ENCODE results near the gene ABCD3. TPM values are rescaled to one million over a fixed set of nuclear protein-coding genes. Genes with fewer than 3 reads are reported as not detected.
A peak's percentile ranks its signal among the peaks of the same experiment; 100 is the strongest.
"Not testable (repeated sequence)": the region's sequence is repeated elsewhere in the genome, so short reads cannot be mapped to it uniquely, and the experiment has no call there.

ABCD3 gene
- polyA plus RNA-seq, 3 donors from 2014 or later = 21.8 to 28.7 (median 27.8) TPM

DNA sequence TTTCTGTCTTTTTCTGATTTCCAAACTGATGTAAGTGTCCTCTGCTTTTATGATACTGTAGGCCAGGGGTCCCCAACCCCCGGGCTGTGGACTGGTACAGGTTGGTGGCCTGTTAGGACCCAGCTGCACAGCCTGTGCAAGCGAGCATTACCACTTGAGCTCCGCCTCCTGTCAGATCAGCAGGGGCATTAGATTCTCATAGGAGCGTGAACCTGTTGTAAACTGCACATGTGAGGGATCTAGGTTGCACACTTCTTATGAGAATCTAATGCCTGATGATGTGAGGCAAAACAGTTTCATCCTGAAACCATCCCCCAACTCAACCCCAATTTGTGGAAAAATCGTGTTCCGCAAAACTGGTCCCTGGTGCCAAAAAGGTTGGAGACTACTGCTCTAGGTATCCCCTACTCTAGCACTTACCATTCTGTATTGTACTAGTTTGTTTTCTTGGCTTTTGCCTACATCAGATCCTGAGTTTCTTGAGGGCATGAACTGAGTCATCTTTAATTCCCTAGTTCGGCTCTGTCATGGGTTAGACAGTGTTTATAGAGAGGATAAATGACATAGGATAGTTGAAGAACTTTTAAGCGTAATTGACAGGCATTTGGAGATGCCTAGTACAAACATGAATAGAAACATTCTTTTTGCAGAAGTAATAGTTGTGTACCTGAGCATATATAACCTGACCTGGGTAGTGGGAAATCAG lies 4.1 kb downstream of the ABCD3 start:
- DNase-seq = no peak
- no peak overlapping the region for H3K27ac Mint-ChIP-seq
- H3K4me3 Mint-ChIP-seq = peak overlapping the region in 1 of 5 donors; percentile 28
- peaks cover 35 to 70% of the 10 kb centered on the region in 2 donors for H3K4me1 Mint-ChIP-seq
- H3K9me3 Mint-ChIP-seq = no peaks in the 10 kb centered on the region
- no peaks in the 10 kb centered on the region for H3K36me3 Mint-ChIP-seq
- peaks cover 0 to 4% (median 0%) of the 10 kb centered on the region in 3 donors for H3K27me3 Mint-ChIP-seq (ENCODE audit: low read depth in 3 of 3)

GRCh38 chr1:94425821-94426484 lies 7.8 kb downstream of the ABCD3 start:
- Mint-ChIP-seq H3K27me3 (ENCODE audit: low read depth in 3 of 3) (no peaks in the 10 kb centered on the region), H3K4me1 (peaks cover 38 to 69% of the 10 kb centered on the region in 2 donors), H3K36me3 (peaks cover 0 to 4% (median 0%) of the 10 kb centered on the region in 3 donors), H3K9me3 (no peaks in the 10 kb centered on the region), H3K27ac (peak overlapping the region in 1 of 6 donors; percentile 22), H3K4me3 (no peak overlapping the region)
- DNase-seq = no peak

DNA sequence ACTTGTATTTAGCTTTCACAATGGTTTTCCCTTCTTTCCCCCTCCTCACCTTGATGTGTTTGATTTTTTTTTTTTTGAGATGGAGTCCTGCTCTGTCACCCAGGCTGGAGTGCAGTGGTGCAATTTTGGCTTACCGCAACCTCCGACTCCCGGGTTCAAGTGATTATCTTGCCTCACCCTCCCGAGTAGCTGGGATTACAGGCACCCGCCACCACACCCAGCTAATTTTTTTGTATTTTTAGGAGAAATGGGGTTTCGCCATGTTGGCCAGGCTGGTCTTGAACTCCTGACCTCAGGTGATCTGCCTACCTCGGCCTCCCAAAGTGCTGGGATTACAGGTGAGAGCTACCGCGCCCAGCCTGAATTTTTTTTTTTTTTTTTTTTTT lies 8.3 kb downstream of the ABCD3 start:
- H3K4me3 Mint-ChIP-seq; H3K27me3 Mint-ChIP-seq (ENCODE audit: low read depth in 3 of 3); H3K9me3 Mint-ChIP-seq; DNase-seq; H3K36me3 Mint-ChIP-seq; H3K27ac Mint-ChIP-seq: not testable (repeated sequence)
- H3K4me1 Mint-ChIP-seq = peaks cover 38 to 68% of the 10 kb centered on the region in 2 donors

GRCh38 chr1:94428441-94428840 lies 10.3 kb downstream of the ABCD3 start:
- no peak overlapping the region for H3K4me3 Mint-ChIP-seq
- peaks cover 37 to 64% of the 10 kb centered on the region in 2 donors for H3K4me1 Mint-ChIP-seq
- no peaks in the 10 kb centered on the region for H3K27me3 Mint-ChIP-seq (ENCODE audit: low read depth in 3 of 3)
- no peak overlapping the region for H3K27ac Mint-ChIP-seq
- H3K36me3 Mint-ChIP-seq = peaks cover 0 to 4% (median 0%) of the 10 kb centered on the region in 3 donors
- H3K9me3 Mint-ChIP-seq = no peaks in the 10 kb centered on the region
- no peak for DNase-seq

GRCh38 chr1:94428927-94429528 lies 10.8 kb downstream of the ABCD3 start:
- H3K4me1 Mint-ChIP-seq = peaks cover 40 to 58% of the 10 kb centered on the region in 2 donors
- H3K27ac Mint-ChIP-seq = not testable (repeated sequence)

GRCh38 chr1:94430066-94430465 lies 11.9 kb downstream of the ABCD3 start:
- not testable (repeated sequence) for H3K27ac Mint-ChIP-seq; H3K27me3 Mint-ChIP-seq (ENCODE audit: low read depth in 3 of 3); H3K4me3 Mint-ChIP-seq; H3K9me3 Mint-ChIP-seq; DNase-seq; H3K36me3 Mint-ChIP-seq
- H3K4me1 Mint-ChIP-seq = peaks cover 42 to 65% of the 10 kb centered on the region in 2 donors

More at GRCh38 chr1:94428927-94429528, 10.8 kb downstream of the ABCD3 start:
- not testable (repeated sequence) for H3K4me3 Mint-ChIP-seq; DNase-seq; H3K36me3 Mint-ChIP-seq; H3K27me3 Mint-ChIP-seq (ENCODE audit: low read depth in 3 of 3); H3K9me3 Mint-ChIP-seq

DNA sequence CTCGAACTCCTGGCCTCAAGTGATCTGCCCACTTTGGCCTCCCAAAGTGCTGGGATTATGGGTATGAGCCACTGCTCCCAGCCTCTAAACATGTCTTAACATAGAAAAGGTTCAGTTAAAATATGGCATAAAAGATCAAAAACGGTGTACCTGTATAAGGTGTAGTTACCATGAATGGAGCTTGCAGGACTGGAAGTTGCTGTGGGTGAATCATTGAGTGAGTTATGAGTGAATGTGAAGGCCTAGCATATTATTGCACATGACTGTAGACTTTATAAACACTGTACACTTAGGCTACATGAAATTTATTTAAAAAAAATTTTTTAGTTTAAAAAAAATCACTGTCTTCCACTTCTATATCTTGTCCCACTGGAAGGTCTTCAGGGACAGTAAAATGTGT lies 15.7 kb downstream of the ABCD3 start:
- no peak for DNase-seq
- Mint-ChIP-seq H3K4me3 (no peak overlapping the region), H3K4me1 (peaks cover 38 to 64% of the 10 kb centered on the region in 2 donors), H3K9me3 (no peaks in the 10 kb centered on the region), H3K27me3 (ENCODE audit: low read depth in 3 of 3) (no peaks in the 10 kb centered on the region), H3K27ac (no peak overlapping the region), H3K36me3 (peaks cover 0 to 3% (median 3%) of the 10 kb centered on the region in 3 donors)

DNA sequence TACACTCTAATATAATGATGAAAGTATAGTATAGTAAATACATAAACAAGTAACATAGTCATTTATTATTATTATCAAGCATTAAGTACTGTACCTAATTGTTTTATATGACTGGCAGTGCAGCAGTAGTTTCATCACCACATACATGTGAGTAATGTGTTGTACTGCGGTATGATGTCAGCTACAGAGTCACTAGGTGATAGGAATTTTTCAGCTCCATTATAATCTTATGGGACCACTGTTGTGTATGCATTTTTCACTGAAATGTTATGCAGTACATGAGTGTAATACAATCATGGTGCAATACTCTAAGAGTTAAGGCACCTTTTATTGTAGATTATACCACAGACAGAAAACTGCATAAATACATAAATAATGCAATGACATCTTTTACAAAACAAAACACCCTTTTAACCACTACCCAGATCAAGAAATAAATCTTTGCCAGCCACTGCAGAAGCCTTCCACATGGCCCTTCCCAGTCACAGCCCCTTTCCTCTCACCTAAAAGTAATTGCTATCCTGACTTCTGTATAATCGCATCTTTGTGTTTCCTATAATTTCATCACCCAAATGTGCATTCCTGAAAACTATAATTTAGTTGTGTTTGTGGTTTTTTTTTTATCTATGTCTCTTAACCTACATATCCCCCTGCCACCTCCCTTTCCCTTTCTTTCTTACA lies 16.3 kb downstream of the ABCD3 start:
- Mint-ChIP-seq H3K27me3 (ENCODE audit: low read depth in 3 of 3) (no peaks in the 10 kb centered on the region), H3K9me3 (no peaks in the 10 kb centered on the region), H3K36me3 (peaks cover 0 to 3% (median 0%) of the 10 kb centered on the region in 3 donors), H3K4me1 (peaks cover 38 to 67% of the 10 kb centered on the region in 2 donors), H3K4me3 (no peak overlapping the region), H3K27ac (no peak overlapping the region)
- no peak for DNase-seq

GRCh38 chr1:94438692-94439276 lies 20.6 kb downstream of the ABCD3 start:
- DNase-seq = no peak
- peaks cover 0 to 2% (median 0%) of the 10 kb centered on the region in 3 donors for H3K27me3 Mint-ChIP-seq (ENCODE audit: low read depth in 3 of 3)
- no peak overlapping the region for H3K27ac Mint-ChIP-seq
- peaks cover 7 to 10% (median 7%) of the 10 kb centered on the region in 3 donors for H3K36me3 Mint-ChIP-seq
- peaks cover 26 to 64% of the 10 kb centered on the region in 2 donors for H3K4me1 Mint-ChIP-seq
- peaks cover 2 to 12% (median 8%) of the 10 kb centered on the region in 6 donors for H3K9me3 Mint-ChIP-seq
- H3K4me3 Mint-ChIP-seq = no peak overlapping the region

DNA sequence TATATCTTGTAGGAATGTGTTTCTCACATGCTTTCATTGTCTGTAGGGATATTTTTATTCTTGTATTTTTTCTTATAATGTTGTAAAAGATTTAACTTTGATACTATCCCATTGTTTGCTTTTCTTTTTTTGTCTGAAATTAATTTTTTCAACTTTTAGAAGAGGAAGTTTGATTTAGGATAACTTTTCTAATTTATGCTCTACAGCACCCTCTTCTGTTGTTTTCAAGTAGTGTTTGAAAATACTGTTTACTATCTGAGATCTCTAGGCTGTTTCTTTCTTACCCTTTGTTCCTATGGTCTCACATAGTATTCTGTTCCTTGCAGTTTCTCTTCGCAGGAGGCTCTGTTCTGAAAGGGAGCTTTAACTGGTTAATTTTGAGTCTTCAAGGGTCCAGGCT lies 21.9 kb downstream of the ABCD3 start:
- Mint-ChIP-seq H3K4me3 (no peak overlapping the region), H3K9me3 (peaks cover 4 to 22% (median 13%) of the 10 kb centered on the region in 6 donors), H3K27ac (no peak overlapping the region), H3K27me3 (ENCODE audit: low read depth in 3 of 3) (peaks cover 0 to 2% (median 0%) of the 10 kb centered on the region in 3 donors), H3K4me1 (peaks cover 25 to 58% of the 10 kb centered on the region in 2 donors), H3K36me3 (peaks cover 7 to 11% (median 9%) of the 10 kb centered on the region in 3 donors)
- no peak for DNase-seq

DNA sequence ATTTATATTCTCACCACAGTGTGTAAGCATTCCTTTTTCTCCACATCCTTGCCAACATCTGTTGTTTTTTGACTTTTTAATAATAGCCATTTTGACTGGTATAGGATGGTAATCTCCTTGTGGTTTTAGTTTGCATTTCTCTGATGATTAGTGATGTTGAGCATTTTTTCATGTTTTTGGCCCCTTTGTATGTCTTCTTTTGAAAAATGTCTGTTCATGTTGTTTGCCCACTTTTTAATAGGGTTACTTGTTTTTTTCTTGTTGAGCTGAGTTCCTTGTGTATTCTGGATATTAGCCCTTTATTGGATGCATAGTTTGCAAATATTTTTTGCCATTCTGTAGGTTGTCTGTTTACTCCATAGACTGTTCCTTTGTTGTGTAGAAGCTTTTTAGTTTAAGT lies 24.9 kb downstream of the ABCD3 start:
- not testable (repeated sequence) for H3K27me3 Mint-ChIP-seq (ENCODE audit: low read depth in 3 of 3); H3K27ac Mint-ChIP-seq; H3K4me3 Mint-ChIP-seq; DNase-seq
- Mint-ChIP-seq H3K36me3 (peaks cover 18 to 33% (median 21%) of the 10 kb centered on the region in 3 donors), H3K4me1 (peaks cover 20 to 41% of the 10 kb centered on the region in 2 donors), H3K9me3 (peaks cover 9 to 45% (median 32%) of the 10 kb centered on the region in 6 donors)

- Mint-ChIP-seq H3K36me3 (peaks cover 35 to 51% (median 37%) of the 10 kb centered on the region in 3 donors), H3K4me1 (peaks cover 8 to 28% of the 10 kb centered on the region in 2 donors), H3K9me3 (peaks cover 18 to 63% (median 48%) of the 10 kb centered on the region in 6 donors)
- not testable (repeated sequence) for H3K27me3 Mint-ChIP-seq (ENCODE audit: low read depth in 3 of 3); H3K4me3 Mint-ChIP-seq; H3K27ac Mint-ChIP-seq; DNase-seq
These were observed 26.6 kb downstream of the ABCD3 start for GRCh38 chr1:94444819-94445218.

DNA sequence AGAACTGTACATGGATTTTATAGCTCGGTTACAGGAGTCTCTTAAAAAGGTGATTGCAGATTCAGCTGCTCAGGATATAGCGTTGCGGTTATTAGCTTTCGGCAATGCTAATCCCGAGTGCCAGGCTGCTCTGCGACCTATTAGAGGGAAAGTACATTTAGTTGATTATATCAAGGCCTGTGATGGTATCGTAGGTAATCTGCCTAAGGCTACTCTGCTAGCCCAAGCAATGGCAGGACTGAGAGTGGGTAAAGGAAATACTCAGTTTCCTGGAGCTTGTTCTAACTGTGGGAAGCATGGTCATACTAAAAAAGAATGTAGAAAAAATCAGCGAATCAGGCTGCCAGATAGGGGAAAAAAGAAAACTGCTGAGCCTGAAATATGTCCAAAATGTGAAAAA lies 27.5 kb downstream of the ABCD3 start:
- Mint-ChIP-seq H3K9me3 (peaks cover 22 to 72% (median 57%) of the 10 kb centered on the region in 6 donors), H3K4me1 (peaks cover 6 to 19% of the 10 kb centered on the region in 2 donors), H3K36me3 (peaks cover 44 to 60% (median 46%) of the 10 kb centered on the region in 3 donors)
- DNase-seq; H3K27ac Mint-ChIP-seq; H3K4me3 Mint-ChIP-seq; H3K27me3 Mint-ChIP-seq (ENCODE audit: low read depth in 3 of 3): not testable (repeated sequence)

All from immature natural killer cell (primary cell).